HG03565 (cell line): ENCODE results near the gene SMARCA4.
"Not testable (repeated sequence)": the region's sequence is repeated elsewhere in the genome, so short reads cannot be mapped to it uniquely, and the experiment has no call there.

Experiments
- ATAC-seq: cut with Tn5 transposase; IDR thresholded peaks from one replicate; pipeline ENCODE4 v1.9.1; 2021; ENCODE audit warnings: mild to moderate bottlenecking, moderate library complexity; ENCODE audit not compliant: unreplicated experiment

The SMARCA4 gene

GRCh38 chr19:10928563-10929401, 32.0 kb upstream of the SMARCA4 start, which contains the start of the genes TIMM29 and YIPF2:
TSS of gene TIMM29 (plus strand) at chr19:10928811. CDS start at chr19:10928823, 12 bp downstream.
TSS of gene YIPF2 (minus strand) at chr19:10928639. CDS start at chr19:10928410, 229 bp downstream.
- peak; percentile 59 for ATAC-seq

GRCh38 chr19:10929402-10929794, 31.4 kb upstream of the SMARCA4 start:
- ATAC-seq = no peak

GRCh38 chr19:10935371-10936059, 25.3 kb upstream of the SMARCA4 start:
- no peak for ATAC-seq

GRCh38 chr19:10936661-10937084, 24.2 kb upstream of the SMARCA4 start:
- ATAC-seq = no peak

- ATAC-seq = not testable (repeated sequence)
These were observed 19.2 kb upstream of the SMARCA4 start for GRCh38 chr19:10941649-10942048.

GRCh38 chr19:10943412-10943811, 17.4 kb upstream of the SMARCA4 start:
- not testable (repeated sequence) for ATAC-seq

GRCh38 chr19:10945264-10945663, 15.6 kb upstream of the SMARCA4 start:
- no peak for ATAC-seq

- ATAC-seq = no peak
These were observed 13.7 kb upstream of the SMARCA4 start for GRCh38 chr19:10946958-10947657.

GRCh38 chr19:10952809-10953208, 8.0 kb upstream of the SMARCA4 start:
- no peak for ATAC-seq

GRCh38 chr19:10959277-10959968, 1.4 kb upstream of the SMARCA4 start:
- ATAC-seq = not testable (repeated sequence)

GRCh38 chr19:10961073-10961860, 437 bp downstream of the SMARCA4 start:
- ATAC-seq = peak; percentile 17

GRCh38 chr19:10962863-10963262, 2.0 kb downstream of the SMARCA4 start:
- no peak for ATAC-seq

- ATAC-seq = no peak
These were observed 3.0 kb downstream of the SMARCA4 start for GRCh38 chr19:10963865-10964264.

- no peak for ATAC-seq
These were observed 4.1 kb downstream of the SMARCA4 start for GRCh38 chr19:10964903-10965302.

GRCh38 chr19:10965398-10965797, 4.6 kb downstream of the SMARCA4 start:
- ATAC-seq = no peak

- no peak for ATAC-seq
These were observed 6.0 kb downstream of the SMARCA4 start for GRCh38 chr19:10966809-10967208.

- ATAC-seq = no peak
These were observed 7.8 kb downstream of the SMARCA4 start for GRCh38 chr19:10968527-10969135.

- ATAC-seq = no peak
These were observed 10.4 kb downstream of the SMARCA4 start for GRCh38 chr19:10971107-10971726.
